ENCODE results near the gene VAT1L.

DNA sequence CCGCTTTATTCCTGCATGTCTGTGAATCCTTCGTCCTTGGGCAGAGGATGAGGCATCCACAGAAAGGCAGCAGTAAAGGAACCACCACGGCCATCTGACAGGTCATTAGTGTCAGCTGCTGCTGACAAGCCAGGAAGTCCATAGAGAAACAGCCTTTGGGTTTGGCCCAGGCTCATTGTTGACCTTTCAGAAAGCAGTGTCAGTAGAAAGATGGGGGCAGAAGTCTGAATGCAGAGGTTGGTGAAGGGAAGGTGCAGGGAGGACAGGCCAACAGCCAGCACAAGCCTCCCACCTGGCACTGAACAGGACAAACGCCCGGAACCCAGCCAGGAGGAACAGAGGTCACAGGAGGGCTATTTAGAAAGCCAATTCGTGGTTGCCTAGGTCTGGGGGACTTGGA, 105.8 kb downstream of the VAT1L start:
- TF ChIP-seq YY1 (IDR thresholded peaks at IDR 0.05; ENCODE audit: insufficient read depth, insufficient read length) (no peak), ZNF274 (IDR thresholded peaks at IDR 0.05; ENCODE audit: low read depth, low read length) (no peak), SUZ12 (IDR thresholded peaks at IDR 0.05; ENCODE audit: extremely low read depth, insufficient read depth, insufficient read length) (no peak)

All from NT2/D1 (cell line).